ENCODE measurements around the gene ST6GALNAC6.
"Not testable (repeated sequence)": the region's sequence is repeated elsewhere in the genome, so short reads cannot be mapped to it uniquely, and the experiment has no call there.

The ST6GALNAC6 gene

GRCh38 chr9:127870887-127871286 lies 28.5 kb downstream of the ST6GALNAC6 start:
- DNase-seq = no peak

DNA sequence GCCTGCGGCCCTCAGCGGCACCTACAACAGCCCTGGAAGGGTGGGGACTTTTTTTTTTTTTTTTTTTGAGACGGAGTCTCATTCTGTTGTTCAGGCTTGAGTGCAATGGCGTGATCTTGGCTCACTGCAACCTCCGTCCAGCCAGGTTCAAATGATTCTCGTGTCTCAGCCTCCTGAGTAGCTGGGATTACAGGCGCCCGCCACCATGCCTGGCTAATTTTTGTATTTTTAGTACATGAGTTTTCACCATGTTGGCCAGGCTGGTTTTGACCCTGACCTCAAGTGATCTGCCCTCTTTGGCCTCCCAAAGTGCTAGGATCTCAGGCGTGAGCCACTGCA lies 29.3 kb downstream of the ST6GALNAC6 start:
- not testable (repeated sequence) for DNase-seq

DNA sequence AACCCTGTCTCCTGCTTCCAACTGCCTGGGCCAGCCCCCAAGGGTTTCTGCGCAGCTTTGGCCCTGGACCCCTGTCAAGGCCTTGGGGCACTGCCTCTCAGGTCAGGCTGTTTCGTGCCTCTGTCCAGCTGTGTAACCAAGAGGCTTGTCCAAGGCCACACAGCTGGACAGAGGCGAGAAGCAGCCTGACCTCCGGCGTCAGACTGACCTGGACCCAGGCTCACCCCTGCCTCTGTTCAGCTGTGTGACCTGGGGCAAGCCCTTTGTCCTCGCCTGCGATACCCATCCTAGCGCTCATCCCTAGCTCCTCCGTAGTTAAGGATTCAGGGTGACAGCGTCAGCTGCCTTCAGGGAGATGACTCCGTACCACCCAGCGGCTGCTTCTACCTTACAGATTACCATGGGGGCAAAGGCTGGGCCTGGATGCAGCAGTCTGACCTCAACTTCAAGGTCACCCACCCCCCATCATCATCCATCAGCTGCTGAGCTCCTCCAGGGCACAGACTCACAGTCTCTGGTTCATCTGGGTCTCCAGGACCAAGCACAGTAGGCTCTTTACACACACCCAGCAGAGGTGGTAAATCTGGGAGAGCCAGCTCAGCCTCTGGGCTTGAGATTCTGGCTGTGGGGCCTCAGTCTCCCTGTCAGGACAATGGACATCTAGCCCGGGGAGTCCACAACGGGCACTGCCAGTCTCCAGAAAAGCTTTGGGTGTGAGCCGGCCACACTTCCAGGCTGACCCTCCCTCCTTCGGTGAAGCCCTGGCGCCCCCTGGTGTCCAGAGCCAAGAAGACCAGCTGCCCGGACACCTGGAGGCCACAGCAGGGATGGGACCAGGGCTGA lies 29.9 kb downstream of the ST6GALNAC6 start:
- DNase-seq = peak; percentile 63 to 81

GRCh38 chr9:127868278-127868902 lies 31.0 kb downstream of the ST6GALNAC6 start:
- DNase-seq = no peak

GRCh38 chr9:127867356-127868277 lies 31.8 kb downstream of the ST6GALNAC6 start:
- DNase-seq = no peak

- no peak for DNase-seq
Observed at GRCh38 chr9:127866535-127866934, 32.9 kb downstream of the ST6GALNAC6 start.

GRCh38 chr9:127865645-127866464 lies 33.5 kb downstream of the ST6GALNAC6 start:
- no peak for DNase-seq

DNA sequence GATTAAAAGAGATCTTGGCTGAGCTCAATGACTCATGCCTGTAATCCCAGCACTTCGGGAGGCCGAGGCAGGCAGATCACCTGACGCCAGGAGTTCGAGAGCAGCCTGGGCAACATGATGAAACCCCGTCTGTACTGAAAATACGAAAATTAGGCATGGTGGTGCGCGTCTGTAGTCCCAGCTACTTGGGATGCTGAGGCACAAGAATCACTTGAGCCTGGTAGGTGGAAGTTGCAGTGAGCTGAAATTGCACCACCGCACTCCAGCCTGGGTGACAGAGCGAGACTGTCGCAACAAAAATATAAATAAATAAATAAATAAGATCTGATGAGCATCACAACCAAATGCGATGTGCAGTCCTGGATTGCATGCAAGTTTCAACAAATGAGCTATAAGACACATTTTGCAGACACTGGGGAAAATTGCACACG lies 36.2 kb downstream of the ST6GALNAC6 start:
- DNase-seq = no peak

DNA sequence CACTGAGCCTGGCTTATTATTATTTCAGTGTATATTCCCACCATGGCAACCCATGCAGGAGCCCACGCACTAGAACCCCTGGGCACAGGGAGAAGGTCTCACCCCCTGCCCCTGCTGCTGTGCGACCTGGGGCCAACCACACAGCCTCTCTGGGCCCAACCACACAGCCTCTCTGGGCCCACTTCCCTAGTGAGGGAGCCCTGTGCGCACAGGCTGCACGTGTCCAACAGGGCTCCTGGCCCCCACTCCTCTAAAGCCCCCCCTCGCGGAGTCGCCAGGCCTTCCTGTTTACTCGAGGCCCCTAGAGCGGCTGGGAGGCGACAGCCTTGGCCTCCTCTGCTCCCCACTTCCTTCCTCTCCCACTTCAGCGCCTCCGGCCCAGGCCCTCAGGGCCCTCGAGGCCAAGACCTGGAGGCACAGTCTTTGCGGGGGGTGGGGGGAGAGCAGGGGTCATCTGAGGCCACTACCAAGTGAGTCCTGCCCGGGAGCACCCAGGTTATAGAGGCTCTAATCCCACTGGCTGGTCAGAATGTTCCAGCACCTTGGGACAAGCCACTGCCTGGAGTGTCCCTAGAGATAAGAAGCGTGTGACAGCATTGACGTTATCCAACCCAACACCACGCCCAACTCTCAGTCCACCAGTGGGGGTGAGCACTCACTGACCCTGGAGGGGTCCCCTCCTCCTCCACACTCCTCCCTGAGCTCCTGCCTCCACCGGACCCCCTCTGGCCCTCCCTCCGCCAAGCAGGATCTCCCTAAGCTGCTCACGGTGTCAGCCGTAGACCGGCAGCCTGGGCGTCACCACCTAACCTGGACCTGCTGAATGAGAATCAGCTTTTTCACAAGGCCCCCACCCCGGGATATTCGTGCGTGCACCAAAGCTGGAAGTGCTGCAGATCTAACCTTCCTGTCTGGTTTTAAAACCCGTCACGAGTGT lies 37.1 kb downstream of the ST6GALNAC6 start:
- peak; percentile 21 to 28 for DNase-seq

GRCh38 chr9:127860779-127861178 lies 38.6 kb downstream of the ST6GALNAC6 start:
- no peak for DNase-seq

DNA sequence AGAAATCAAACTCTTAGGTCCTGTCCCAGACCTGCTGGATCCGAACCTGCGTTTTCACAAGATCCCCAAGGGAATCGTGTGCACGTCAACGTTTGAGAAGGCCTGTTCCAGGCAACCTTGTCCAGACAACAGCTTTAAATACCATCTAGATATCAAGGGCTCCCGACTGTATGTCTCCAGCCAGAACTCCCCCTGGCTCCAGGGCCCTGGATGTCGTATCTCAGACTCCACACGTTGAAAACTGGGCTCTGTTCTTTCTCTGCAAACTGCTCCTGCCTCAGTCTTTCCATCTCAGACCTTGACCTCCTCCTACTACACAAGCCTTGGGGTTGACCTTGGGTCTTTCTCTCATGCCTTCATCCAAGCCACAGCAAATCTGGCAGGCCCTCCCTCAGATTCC lies 39.1 kb downstream of the ST6GALNAC6 start:
- DNase-seq = no peak

- DNase-seq = no peak
Observed at GRCh38 chr9:127858041-127858512, 41.3 kb downstream of the ST6GALNAC6 start.

- DNase-seq = no peak
Observed at GRCh38 chr9:127857278-127857677, 42.1 kb downstream of the ST6GALNAC6 start.

- no peak for DNase-seq
Observed at GRCh38 chr9:127856729-127857116, 42.7 kb downstream of the ST6GALNAC6 start.

- no peak for DNase-seq
Observed at GRCh38 chr9:127856094-127856728, 43.2 kb downstream of the ST6GALNAC6 start.

GRCh38 chr9:127855522-127855921 lies 43.9 kb downstream of the ST6GALNAC6 start:
- DNase-seq = no peak

DNA sequence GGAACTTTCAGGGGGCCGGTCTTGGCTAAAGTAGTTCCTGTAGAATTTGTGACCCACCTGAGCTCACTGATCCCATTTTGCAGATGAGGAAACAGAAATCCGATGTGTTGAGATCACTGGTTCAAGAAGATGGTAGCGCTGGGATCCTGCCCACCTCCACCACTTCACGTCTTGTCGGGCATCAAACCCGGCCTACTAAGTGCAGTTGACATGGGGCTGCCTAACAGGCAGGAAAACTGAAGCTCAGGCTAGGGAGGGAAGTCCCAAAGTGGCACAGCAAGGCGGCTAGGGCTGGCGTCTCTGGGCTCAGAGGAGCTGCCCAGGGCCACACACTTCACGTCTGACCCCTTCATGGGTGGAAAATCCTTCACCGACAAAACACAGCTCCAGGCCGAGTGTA lies 44.4 kb downstream of the ST6GALNAC6 start:
- DNase-seq = no peak

- DNase-seq = peak in 1 of 2 experiments; percentile 21
Observed at GRCh38 chr9:127854184-127854806, 45.1 kb downstream of the ST6GALNAC6 start, which contains the start of gene ENG. TSS of gene ENG (minus strand) at chr9:127854658. CDS start at chr9:127854355, 303 bp downstream.

- DNase-seq = no peak
Observed at GRCh38 chr9:127853312-127854183, 45.9 kb downstream of the ST6GALNAC6 start.
